HepG2 (cell line): ENCODE results near the gene FAT1.

ENCODE experiments used
- GPN1 ChIP-seq: sonication (generic); formaldehyde crosslinking; IDR thresholded peaks from 2 replicates; pipeline ENCODE4 v1.5.1; 2020; ENCODE audit warnings: missing genetic modification reagents, borderline replicate concordance
- GTF3A ChIP-seq: sonication (generic); formaldehyde crosslinking; conservative IDR thresholded peaks from 2 replicates; pipeline ENCODE4 v1.4.0; 2020; ENCODE audit warnings: mild to moderate bottlenecking, missing genetic modification reagents
- HNRNPLL ChIP-seq: fragments of 200-400 bp; formaldehyde crosslinking; IDR thresholded peaks from 2 replicates; pipeline ENCODE4 v1.6.1; 2017; ENCODE audit warnings: mild to moderate bottlenecking, low read depth, low read length; ENCODE audit not compliant: poor library complexity, severe bottlenecking
- KDM5B ChIP-seq: sonication (generic); formaldehyde crosslinking; IDR thresholded peaks from 2 replicates; pipeline ENCODE4 v1.4.0; 2020; ENCODE audit warnings: missing genetic modification reagents, mild to moderate bottlenecking, borderline replicate concordance
- PAWR ChIP-seq: sonication (generic); formaldehyde crosslinking; IDR thresholded peaks from 2 replicates; pipeline ENCODE4 v1.4.0; 2020; ENCODE audit warnings: missing genetic modification reagents, mild to moderate bottlenecking, borderline replicate concordance
- WIZ ChIP-seq: sonication (generic); formaldehyde crosslinking; IDR thresholded peaks from 2 replicates; pipeline ENCODE4 v1.5.1; 2020; ENCODE audit warnings: mild to moderate bottlenecking, missing genetic modification reagents
- YY1 ChIP-seq: IDR thresholded peaks from 2 replicates; pipeline ENCODE4 v1.6.1; 2011; ENCODE audit warnings: low read length, low read depth, moderate library complexity, mild to moderate bottlenecking; ENCODE audit not compliant: insufficient read depth, insufficient replicate concordance
- TF ChIP-seq, protein P1 (sequence below): fragments of 450-650 bp; IDR thresholded peaks from 2 replicates; pipeline ENCODE4 v1.6.1; 2017; ENCODE audit warnings: mild to moderate bottlenecking
- TF ChIP-seq, protein P2 (sequence below): sonication (generic); formaldehyde crosslinking; IDR thresholded peaks from 2 replicates; pipeline ENCODE4 v1.5.0; 2020; ENCODE audit warnings: mild to moderate bottlenecking, low read depth, missing genetic modification reagents, borderline replicate concordance

DNA sequence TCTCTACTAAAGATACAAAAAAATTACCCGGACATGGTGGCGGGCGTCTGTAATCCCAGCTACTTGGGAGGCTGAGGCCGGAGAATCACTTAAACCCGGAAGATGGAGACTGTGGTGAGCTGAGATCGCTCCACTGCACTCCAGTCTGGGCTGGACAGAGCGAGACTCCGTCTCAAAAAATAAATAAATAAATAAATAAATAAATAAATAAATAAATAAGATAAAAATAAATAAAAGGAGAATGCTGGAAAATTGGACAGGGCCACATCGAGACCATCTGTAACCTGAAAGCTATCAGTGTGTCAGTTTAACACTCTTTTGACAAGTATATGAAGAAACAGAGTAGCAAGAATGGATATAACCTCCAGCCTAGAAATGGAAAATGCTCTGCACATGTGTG, 15.7 kb upstream of the FAT1 start:
- TF ChIP-seq PAWR (CRISPR knock-in tag) (no peak), KDM5B (no peak), WIZ (CRISPR knock-in tag) (no peak), GPN1 (no peak), GTF3A (no peak), YY1 (no peak), HNRNPLL (no peak)
- TF ChIP-seq, protein P1, sequence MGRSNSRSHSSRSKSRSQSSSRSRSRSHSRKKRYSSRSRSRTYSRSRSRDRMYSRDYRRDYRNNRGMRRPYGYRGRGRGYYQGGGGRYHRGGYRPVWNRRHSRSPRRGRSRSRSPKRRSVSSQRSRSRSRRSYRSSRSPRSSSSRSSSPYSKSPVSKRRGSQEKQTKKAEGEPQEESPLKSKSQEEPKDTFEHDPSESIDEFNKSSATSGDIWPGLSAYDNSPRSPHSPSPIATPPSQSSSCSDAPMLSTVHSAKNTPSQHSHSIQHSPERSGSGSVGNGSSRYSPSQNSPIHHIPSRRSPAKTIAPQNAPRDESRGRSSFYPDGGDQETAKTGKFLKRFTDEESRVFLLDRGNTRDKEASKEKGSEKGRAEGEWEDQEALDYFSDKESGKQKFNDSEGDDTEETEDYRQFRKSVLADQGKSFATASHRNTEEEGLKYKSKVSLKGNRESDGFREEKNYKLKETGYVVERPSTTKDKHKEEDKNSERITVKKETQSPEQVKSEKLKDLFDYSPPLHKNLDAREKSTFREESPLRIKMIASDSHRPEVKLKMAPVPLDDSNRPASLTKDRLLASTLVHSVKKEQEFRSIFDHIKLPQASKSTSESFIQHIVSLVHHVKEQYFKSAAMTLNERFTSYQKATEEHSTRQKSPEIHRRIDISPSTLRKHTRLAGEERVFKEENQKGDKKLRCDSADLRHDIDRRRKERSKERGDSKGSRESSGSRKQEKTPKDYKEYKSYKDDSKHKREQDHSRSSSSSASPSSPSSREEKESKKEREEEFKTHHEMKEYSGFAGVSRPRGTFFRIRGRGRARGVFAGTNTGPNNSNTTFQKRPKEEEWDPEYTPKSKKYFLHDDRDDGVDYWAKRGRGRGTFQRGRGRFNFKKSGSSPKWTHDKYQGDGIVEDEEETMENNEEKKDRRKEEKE, result no peak
- TF ChIP-seq, protein P2, sequence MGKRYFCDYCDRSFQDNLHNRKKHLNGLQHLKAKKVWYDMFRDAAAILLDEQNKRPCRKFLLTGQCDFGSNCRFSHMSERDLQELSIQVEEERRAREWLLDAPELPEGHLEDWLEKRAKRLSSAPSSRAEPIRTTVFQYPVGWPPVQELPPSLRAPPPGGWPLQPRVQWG (CRISPR knock-in tag), result no peak
